Thyroid gland (tissue), 4 donors: ENCODE measurements around the gene CRBN. TPM values are rescaled to one million over a fixed set of nuclear protein-coding genes. Genes with fewer than 3 reads are reported as not detected.

Experiments used
- DNase-seq, 2 donors: peaks; one replicate each; pipeline ENCODE4 v3.0.0-alpha.2; 2019
- H3K27ac ChIP-seq, 3 donors: fragments of 200-600 bp; sonication (generic); 1 replicate in 2 of 3; 2 replicates in 1 of 3; pipeline ENCODE4 v1.5.1; 2016 to 2019; ENCODE audit warnings: mild to moderate bottlenecking in 1 of 3, moderate library complexity in 1 of 3
- H3K27me3 ChIP-seq: fragments of 200-600 bp; sonication (generic); one replicate; pipeline ENCODE4 v1.5.1; 2019
- H3K36me3 ChIP-seq, 2 donors: fragments of 200-600 bp; sonication (generic); one replicate each; pipeline ENCODE4 v1.5.1; 2016 to 2019
- H3K4me1 ChIP-seq, 2 donors: fragments of 200-600 bp; sonication (generic); one replicate each; pipeline ENCODE4 v1.5.1; 2017 to 2019
- H3K4me3 ChIP-seq, 3 donors: fragments of 200-600 bp; sonication (generic); replicated peaks in 1 of 3; 1 replicate in 2 of 3; 2 replicates in 1 of 3; pipeline ENCODE4 v1.5.1; 2016; ENCODE audit warnings: mild to moderate bottlenecking in 1 of 3
- H3K9me3 ChIP-seq: fragments of 200-600 bp; sonication (generic); one replicate; pipeline ENCODE4 v1.5.1; 2017
- POLR2A ChIP-seq, 2 donors: fragments of 450-650 bp; IDR thresholded peaks; one replicate each; pipeline ENCODE4 v1.6.1; 2017; ENCODE audit warnings: antibody characterized with exemption in 2 of 2, mild to moderate bottlenecking in 2 of 2, moderate library complexity in 1 of 2
- WGBS, 2 donors: methylation state at CpG; one replicate each; pipeline ENCODE4 v1.1.5; 2017; 5-methylcytosine and 5-hydroxymethylcytosine counted together
- intact Hi-C: fragments of 100-400 bp; cut with DNase I; formaldehyde crosslinking; loops from one replicate; pipeline ENCODE4 v1.15.1; 2023
- total RNA-seq, 4 donors: library from RNA; depleted of rRNA; stranded (reverse); fragments of >200 nt; gene quantifications; one replicate each; pipeline ENCODE4 v1.2.3, GENCODE V29; 2016
- TF ChIP-seq, protein P1 (sequence below), 6 experiments: fragments of 200-600 bp in 3 of 6; fragments of 450-650 bp in 3 of 6; sonication (generic) in 3 of 6; IDR thresholded peaks; one replicate each; pipeline ENCODE4 v1.5.1; 2016 to 2019; ENCODE audit warnings: antibody characterized with exemption in 6 of 6, mild to moderate bottlenecking in 2 of 6, inconsistent platforms in 1 of 6, moderate library complexity in 1 of 6

Gene CRBN
- total RNA-seq, 4 donors from 2014 or later: 74.3 to 138 (median 91.4) TPM

DNA sequence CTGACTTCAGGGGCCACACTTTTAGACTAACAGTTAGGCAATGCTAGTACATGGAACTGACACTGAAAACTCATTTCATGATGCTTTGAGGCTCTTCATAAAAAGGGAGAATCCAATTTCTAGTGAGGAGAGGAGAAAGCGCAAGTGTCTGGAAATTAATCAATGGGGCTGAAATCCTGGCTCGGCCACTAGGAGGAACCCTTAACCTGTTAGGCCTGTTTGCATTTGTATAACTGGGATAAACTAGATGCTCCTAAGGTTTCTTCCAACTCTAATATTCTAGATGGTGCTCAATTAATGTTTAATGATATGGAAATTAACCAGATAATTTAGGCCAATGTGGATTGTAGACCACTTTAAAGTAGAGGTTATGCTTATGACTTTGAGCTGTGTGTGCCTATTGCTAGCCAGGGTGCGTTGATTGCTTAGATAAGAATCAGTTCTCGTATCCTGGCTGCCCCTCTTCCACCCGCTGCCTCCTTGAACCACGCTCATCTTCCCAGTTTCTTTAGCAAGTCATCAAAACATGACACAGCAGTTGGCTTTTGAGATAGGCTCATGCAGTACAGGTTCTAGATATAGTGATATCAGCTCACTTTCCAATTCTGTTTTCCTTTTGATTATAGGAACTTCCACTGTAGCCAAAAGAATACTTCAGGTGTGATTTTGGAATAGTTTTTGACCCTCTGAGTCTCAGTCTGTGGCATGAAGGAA, 16.8 kb upstream of the CRBN start:
- Histone ChIP-seq H3K36me3 (no peaks in the 10 kb centered on the region), H3K27me3 (no peaks in the 10 kb centered on the region), H3K9me3 (no peaks in the 10 kb centered on the region), H3K27ac (no peak overlapping the region), H3K4me3 (no peak overlapping the region), H3K4me1 (no peaks in the 10 kb centered on the region)
- no peak for DNase-seq
- 55 to 61% methylated on average over 6 of the region's 6 CpGs for WGBS, 2 donors
- no peak for TF ChIP-seq POLR2A (IDR thresholded peaks at IDR 0.05)
- TF ChIP-seq, protein P1, sequence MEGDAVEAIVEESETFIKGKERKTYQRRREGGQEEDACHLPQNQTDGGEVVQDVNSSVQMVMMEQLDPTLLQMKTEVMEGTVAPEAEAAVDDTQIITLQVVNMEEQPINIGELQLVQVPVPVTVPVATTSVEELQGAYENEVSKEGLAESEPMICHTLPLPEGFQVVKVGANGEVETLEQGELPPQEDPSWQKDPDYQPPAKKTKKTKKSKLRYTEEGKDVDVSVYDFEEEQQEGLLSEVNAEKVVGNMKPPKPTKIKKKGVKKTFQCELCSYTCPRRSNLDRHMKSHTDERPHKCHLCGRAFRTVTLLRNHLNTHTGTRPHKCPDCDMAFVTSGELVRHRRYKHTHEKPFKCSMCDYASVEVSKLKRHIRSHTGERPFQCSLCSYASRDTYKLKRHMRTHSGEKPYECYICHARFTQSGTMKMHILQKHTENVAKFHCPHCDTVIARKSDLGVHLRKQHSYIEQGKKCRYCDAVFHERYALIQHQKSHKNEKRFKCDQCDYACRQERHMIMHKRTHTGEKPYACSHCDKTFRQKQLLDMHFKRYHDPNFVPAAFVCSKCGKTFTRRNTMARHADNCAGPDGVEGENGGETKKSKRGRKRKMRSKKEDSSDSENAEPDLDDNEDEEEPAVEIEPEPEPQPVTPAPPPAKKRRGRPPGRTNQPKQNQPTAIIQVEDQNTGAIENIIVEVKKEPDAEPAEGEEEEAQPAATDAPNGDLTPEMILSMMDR (IDR thresholded peaks at IDR 0.05): peak in 2 of 6 experiments; percentile 8 to 34
- intact Hi-C loops: no loop called here

DNA sequence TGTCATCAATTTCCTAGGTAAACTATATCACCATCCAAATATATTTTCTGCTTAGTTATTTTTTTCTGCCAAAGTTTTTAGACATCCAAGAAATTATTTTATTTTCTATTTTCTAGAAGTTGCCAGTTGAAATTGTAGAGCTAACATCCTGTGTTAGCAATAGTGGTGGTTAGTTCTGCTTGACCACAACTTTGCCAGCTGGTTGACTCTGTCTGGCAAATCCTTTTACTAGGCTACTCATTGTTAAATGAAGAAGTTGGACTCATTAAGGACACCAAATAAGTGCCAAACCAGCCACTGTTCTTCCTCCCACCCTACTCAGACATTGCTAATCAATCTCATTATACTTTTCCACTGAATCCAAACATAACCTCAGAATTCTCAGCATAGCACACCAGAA, 15.4 kb upstream of the CRBN start:
- Histone ChIP-seq H3K36me3 (no peaks in the 10 kb centered on the region), H3K4me3 (no peak overlapping the region), H3K27me3 (no peaks in the 10 kb centered on the region), H3K27ac (no peak overlapping the region), H3K4me1 (no peaks in the 10 kb centered on the region), H3K9me3 (no peaks in the 10 kb centered on the region)
- intact Hi-C loops: no loop called here
- no peak for DNase-seq
- no peak for TF ChIP-seq POLR2A (IDR thresholded peaks at IDR 0.05)
- TF ChIP-seq, protein P1 (IDR thresholded peaks at IDR 0.05): no peak

DNA sequence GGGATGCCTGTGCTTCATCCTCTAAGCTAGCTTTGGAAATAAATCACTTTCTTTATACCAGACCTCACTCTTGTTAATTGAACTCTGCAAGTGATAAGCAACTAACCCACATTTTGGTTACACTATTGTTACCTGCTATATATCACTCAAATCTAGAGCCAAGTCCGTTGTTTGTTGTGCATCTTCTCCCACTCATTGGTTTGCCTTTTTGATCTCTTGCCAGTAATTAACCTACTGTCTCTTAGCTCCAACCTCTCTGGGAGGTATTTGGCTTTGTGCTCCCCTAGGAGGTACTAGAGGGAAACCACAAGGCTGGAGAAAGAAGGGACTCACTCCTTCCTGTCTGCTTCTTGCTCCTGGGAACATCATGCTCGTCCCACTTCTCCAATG, 12.8 kb upstream of the CRBN start:
- H3K4me3 ChIP-seq: no peak overlapping the region
- no peaks in the 10 kb centered on the region for H3K4me1 ChIP-seq
- no peak for DNase-seq
- intact Hi-C loops: no loop called here
- WGBS, 2 donors: 35 to 52% methylated on average over 2 of the region's 2 CpGs
- no peaks in the 10 kb centered on the region for H3K27me3 ChIP-seq
- TF ChIP-seq, protein P1 (IDR thresholded peaks at IDR 0.05): no peak
- no peak for TF ChIP-seq POLR2A (IDR thresholded peaks at IDR 0.05)
- H3K27ac ChIP-seq: no peak overlapping the region
- H3K9me3 ChIP-seq: no peaks in the 10 kb centered on the region
- no peaks in the 10 kb centered on the region for H3K36me3 ChIP-seq

DNA sequence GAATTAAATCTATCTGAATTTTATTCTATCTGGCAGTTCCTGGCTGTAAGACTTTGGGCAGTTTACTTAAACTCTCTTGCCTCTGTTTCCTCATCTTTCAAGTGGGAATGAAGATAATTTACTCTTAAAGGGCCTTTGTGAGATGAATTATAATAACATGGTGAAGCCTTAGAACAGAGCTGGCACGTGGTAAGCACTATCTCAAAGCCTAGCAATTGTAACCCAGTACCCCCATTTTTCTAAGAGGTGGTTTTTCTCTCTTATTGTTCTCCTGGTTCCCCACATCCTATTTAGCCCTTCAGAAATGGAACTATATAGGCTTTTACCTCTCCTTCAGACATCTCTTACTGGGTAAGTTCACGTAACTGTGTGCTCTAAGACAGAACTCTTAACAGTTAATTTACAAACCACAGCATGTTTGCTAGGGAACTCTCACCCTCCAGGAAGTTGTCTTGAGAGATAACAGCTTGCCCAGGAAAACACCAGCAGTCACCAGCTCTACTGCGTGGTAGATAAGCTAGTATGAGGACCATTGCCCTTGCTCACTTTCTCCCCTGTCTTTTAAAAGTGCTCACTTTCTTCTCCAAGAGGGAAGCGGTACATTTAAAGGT, 12.3 kb upstream of the CRBN start:
- no peak for DNase-seq
- intact Hi-C loops: no loop called here

DNA sequence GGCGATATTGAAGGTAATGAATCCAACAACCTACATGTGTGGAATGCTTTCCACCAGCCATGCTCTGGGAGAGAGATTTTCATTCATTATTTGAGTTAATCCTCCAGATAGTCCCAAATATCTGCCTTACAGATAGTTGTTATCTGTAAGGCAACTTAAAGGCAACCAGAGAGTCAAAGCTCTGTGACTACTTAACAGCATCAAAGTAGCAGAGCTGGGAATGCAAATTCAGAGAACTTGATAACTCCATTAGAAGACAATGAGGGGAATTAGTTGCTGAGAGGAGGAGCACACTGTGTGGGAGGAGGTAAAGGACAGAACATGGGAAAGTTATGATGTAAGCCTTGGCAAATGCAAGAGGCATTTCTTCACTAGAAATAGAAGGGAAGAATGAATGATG, 10.5 kb upstream of the CRBN start:
- DNase-seq: no peak
- no peak overlapping the region for H3K27ac ChIP-seq
- H3K4me1 ChIP-seq: no peaks in the 10 kb centered on the region
- intact Hi-C loops: no loop called here
- no peaks in the 10 kb centered on the region for H3K27me3 ChIP-seq
- H3K9me3 ChIP-seq: no peaks in the 10 kb centered on the region
- H3K36me3 ChIP-seq: no peaks in the 10 kb centered on the region
- no peak overlapping the region for H3K4me3 ChIP-seq
- WGBS, 2 donors: 81 to 88% methylated on average over 1 of the region's 1 CpG
- TF ChIP-seq POLR2A (IDR thresholded peaks at IDR 0.05): no peak
- TF ChIP-seq, protein P1 (IDR thresholded peaks at IDR 0.05): no peak

More for the DNA sequence above, 12.3 kb upstream of the CRBN start:
- Histone ChIP-seq H3K9me3 (no peaks in the 10 kb centered on the region), H3K4me3 (no peak overlapping the region), H3K27ac (no peak overlapping the region), H3K27me3 (no peaks in the 10 kb centered on the region), H3K36me3 (no peaks in the 10 kb centered on the region), H3K4me1 (no peaks in the 10 kb centered on the region)
- TF ChIP-seq, protein P1 (IDR thresholded peaks at IDR 0.05): no peak
- no peak for TF ChIP-seq POLR2A (IDR thresholded peaks at IDR 0.05)
- 39 to 47% methylated on average over 4 of the region's 4 CpGs for WGBS, 2 donors
